HT1080 (cell line): Measurements from ENCODE around the gene FAM114A1. TPM values are rescaled to one million over a fixed set of nuclear protein-coding genes. Genes with fewer than 3 reads are reported as not detected.
A peak's percentile ranks its signal among the peaks of the same experiment; 100 is the strongest.
"Not testable (repeated sequence)": the region's sequence is repeated elsewhere in the genome, so short reads cannot be mapped to it uniquely, and the experiment has no call there.

ENCODE experiments used
- DNase-seq: peaks from one replicate; pipeline ENCODE4 v3.0.0-alpha.2; 2015; ENCODE audit warnings: low read depth
- total RNA-seq: library from RNA; depleted of rRNA; stranded (reverse); fragments of >200 nt; shearing (Covaris generic); gene quantifications from 2 replicates; pipeline ENCODE4 v1.2.3, GENCODE V29; 2014

FAM114A1 gene
- total RNA-seq, 1 experiment from 2014 or later, result 28.5 TPM

DNA sequence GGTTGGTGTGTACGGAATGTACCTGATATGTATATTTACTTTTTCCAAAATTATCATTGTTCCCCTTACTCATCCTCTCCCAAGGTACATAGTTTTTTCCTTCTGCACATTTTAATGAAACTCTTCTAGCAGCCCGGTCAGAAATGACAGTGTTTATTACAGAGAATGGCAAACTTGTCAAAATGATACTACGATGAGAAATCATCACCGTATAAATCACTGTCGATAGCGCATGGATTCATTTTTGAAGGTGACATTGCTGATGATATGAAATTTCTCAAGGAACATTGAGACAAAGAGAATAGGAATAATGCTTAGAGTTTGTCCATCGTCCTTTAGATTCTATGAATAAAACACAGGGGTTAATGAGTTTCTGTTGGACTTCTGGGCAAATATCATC lies 30.6 kb downstream of the FAM114A1 start:
- no peak for DNase-seq

DNA sequence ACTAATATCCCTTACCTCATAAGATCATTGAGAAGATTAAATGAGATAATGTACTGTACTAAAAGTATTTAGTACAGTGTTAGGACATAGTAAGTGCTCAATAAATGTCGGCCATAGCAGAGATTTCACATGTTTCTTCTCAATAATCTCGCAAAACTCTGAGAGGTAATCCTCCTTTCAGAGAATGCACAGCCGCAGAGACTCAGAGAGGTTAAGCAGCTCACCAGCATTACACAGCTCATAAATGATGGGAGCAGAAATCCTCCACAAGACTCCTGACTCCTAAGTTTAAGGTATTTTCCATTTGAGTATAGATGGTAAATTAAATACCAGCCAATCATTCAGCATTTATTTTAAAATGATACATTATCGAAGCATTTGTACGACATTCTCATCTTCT lies 34.6 kb downstream of the FAM114A1 start:
- no peak for DNase-seq

DNA sequence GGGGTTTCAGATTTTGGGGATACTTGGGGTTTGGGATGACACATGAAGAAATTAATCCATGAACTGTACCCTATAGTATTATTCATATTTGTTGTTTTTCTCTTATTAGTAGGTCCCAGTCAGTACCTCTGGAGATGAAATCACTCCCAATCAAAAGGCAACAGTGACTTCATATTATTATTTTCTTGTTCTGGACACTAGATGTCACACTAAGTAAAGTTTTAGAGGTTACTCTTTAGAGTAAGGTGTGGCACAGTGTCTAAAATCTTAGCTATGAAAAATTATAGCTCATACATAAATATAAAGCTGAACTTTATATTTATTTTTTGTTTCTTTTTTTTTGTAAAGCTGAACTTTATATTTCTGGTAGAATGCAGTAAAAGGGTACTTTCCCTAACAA lies 35.1 kb downstream of the FAM114A1 start:
- peak; percentile 33 for DNase-seq

DNA sequence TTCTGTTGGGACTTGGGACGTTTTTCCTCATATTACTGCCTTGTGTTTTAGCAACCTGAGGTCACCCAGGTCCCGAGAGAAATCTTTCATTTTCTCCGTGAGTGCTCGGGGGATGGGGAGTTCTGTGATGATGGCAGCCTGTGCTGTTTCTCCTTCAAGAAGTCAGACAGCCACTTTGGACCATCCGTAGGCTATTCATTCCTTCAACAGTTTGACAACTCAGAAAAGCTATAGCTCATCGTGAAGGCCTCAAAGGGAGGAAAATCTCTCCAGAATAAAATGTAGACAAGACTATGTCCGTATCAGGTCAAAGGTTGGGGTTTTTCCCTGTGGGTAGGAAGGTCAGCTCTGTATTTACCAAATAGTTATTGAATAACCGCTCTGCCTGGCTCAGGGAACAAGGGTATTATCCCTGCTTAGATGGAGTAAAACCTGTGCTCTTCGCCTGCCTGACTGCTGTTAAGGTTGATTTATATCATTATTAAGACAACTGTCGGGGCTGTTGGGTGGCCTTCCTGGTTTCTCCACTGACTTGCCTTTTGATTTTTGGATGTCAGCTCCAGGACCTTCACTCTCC lies 36.6 kb downstream of the FAM114A1 start:
- DNase-seq, result no peak

DNA sequence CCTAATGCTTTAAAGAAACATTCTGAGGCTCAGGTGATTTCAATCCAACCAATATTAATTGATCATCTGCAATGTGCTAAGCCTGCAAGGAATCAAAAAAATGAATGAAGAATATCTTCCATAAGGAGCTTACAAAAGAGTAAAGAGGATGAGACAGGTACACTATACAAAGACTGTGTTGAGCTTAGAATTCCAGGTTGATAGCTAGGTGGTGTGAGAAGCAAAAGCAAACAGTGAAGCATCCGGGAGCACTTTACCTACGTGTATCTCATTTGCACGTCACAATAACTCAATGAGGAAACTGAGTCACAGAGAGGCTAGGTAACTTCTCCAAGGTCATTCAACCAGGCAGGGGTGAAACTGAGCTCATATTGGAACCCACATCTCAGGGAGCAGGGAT lies 37.1 kb downstream of the FAM114A1 start:
- DNase-seq, result no peak

DNA sequence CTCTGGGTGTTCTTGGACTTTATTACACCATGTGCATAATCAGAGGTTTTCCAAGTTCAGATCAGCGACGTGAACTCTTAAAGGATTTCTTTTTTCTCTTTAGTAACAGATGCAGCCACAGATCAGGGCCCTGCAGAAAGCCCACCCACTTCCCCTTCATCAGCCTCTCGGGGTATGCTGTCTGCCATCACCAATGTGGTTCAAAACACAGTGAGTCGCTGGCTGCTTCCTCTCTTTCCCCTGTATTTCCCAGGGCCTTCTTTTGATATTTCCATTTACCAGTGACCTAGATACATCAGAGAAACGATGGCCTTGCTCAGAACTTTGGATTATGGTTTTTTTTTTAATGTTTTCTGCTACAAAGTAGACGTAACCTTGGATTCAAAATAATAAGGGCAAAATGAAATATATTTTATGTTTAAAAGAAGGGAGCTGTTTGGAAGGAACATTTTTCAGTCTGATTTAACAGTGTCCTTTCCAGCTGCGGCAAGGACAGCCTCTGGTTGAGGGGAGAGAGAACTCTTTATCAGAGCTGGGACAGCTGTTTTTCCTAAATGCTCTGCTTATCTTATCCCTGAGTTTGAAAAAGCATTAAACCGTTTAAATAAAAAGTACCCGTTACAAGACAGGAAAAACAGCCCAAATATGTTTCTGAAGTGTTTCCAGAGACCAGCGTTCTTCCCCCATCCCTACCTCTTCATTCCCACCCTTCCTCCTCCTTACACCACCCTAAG lies 38.2 kb downstream of the FAM114A1 start:
- DNase-seq, result no peak

DNA sequence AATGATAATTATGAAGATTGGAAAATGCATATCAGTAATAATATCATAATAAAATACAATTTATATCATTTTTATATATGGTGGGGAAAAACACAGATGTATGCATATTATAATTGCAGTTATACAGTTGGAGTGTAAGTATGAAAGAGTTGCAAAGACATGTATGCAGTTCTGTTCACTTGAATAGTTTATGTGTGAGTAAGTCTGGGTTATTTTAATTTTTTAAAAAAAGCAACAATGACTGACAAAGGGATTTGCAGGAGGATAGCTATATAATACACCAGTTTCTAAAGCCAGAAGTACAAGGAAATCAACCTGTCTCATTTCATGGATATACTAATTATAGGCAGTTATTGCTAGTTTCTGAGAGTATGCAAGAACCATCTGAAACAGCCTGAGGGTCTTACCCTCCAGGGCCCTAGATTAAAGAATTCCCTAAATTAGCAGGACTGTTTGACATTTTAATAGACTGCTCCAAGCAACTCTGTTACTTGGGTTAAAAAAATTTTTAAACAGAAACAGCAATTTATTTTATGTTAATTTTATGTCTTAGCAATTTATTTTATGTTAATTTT lies 40.2 kb downstream of the FAM114A1 start:
- DNase-seq, result no peak

DNA sequence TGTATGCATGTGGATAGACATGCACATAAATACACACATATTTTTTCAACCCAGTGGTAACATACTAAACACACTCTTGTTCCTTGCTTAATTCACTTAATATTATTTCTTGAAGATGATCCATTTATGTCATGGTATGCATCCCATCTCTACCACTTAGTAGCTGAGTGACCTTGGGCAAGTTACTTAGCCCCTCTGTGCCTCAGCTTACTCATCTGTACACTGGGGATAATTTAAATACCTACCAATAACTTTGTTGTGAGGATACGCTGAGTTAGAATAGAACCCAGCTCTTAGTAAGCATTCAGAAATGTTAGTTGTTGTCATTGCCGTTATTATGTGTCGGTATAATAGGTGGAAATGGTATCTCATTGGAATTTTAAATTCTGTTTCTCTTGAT lies 41.4 kb downstream of the FAM114A1 start:
- DNase-seq, result no peak

DNA sequence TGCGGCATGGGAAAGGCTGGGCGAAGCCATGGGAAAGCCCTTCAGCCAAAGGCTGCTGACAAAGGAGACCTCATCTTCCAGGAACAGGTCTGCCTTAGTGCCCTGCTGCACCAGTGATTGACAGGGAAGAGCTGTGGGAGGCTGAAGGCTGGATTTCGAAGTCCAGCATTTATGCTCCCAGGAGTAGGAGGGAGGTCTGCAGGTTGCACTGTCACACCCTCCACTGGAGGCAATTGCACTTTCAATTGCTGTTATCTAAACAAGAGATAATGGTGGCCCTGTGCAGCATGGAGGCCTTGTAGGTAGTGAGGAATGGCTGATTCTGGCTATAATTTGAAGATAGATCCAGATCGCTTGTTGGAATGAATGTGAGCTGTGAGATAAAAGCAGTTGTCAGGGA lies 43.7 kb downstream of the FAM114A1 start:
- DNase-seq, result no peak

DNA sequence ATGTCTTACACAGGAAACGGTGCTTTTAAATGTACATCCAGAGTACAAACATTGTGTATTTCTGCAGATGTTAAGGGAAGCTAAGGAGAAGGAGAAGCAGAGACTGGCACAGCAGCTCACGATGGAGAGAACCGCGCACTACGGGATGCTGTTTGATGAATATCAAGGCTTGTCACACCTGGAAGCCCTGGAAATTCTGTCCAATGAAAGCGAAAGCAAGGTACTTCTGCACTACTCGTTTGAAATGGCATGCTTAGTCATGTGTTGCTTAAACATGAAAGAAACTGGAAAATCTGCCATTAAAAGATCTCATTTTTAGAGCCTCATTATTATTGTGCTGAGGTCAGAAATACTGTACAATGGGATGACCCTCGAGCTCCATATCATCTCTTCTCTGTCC lies 47.2 kb downstream of the FAM114A1 start:
- DNase-seq, result no peak

DNA sequence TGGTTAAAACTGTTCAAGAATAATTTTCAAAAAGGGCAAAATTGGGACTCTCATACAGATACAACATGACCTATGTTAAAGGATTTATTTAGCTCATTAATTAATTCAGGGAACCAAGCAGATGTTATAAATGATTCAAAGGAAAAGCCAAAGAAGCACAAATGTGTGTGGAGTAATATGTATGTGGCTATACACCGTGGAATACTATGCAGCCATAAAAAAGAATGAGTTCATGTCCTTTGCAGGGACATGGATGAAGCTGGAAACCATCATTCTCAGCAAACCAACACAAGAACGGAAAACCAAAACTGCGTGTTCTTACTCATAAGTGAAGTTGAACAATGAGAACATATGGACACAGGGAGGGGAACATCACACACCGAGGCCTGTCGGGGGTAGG lies 48.7 kb downstream of the FAM114A1 start:
- not testable (repeated sequence) for DNase-seq

DNA sequence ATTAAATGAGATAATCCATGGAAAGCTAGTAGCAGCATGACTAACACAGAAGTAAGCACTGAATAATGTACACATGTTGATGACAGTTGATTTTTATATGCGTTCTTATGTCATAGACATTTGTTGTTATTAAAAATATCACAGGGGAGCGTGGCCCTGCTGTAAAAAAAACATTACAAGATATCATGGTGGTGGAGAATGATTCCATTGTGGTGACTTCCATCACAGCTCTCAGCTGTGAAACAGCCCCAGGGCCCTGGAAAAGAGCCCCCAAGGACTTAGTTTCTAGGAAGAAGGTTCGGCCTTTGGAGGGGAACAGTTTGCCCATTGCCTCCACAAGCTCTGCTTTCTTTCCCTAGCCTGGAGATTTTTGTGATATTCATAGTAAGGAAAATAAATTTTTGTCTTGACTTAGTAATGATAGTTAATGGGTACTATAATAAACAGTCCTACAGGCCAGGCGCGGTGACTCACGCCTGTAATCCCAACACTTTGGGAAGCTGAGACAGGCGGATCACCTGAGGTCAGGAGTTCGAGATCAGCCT lies 49.9 kb downstream of the FAM114A1 start:
- no peak for DNase-seq

DNA sequence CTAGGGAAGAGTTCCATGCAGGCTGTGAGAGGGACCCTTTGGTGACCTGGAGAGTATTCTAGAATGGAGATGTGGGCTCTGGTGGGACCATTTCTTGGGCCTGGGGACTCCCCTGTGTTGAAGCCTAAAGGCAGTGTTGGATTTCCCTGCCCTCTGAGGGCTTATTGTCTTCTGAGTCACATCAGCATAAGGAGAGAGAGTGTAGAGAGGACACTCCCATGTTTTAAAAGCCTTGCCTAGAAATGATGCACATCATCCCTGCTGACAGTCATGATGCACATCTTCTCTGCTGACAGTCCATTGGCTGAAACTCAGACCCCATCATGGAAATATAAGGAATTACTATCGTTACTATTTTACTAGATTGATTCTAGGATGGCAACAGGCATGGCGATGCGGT lies 51.9 kb downstream of the FAM114A1 start:
- no peak for DNase-seq

DNA sequence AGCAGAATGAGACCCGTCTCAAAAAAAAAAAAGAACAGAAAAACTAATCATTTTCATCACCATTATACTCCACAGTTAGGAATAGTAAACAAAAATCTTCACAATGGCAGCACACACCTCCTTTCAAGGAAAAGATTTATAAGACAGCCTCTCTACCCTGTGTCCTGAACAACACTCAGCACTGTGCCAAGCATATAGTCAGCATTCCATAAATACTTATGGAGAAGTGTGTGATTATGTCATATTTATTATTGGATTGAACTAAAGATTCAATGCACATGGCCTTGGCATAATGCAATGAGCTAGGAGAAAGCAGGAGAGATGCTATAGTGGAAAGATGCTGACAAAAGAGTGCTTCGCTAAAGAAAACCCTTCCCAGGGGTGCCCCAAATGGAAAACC lies 52.6 kb downstream of the FAM114A1 start:
- no peak for DNase-seq

DNA sequence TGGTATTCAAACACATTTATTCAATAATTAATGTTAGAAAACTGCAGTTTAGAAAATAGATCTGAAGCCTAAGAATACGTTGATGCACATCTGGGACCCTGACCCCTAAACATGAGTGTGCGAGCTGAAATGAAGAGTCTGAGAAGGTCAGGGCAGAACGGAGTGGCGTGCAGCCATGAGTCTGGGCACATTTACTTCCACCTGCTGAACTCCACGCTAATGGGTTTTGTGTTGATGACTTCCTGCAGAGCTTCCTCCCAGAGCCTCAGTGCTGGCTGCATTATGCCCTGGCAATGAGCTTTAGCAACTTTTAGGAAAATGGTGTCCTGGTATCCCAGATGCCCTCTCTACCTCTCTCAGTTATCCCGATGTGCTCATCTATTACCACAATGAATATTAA lies 53.1 kb downstream of the FAM114A1 start:
- DNase-seq, result no peak

DNA sequence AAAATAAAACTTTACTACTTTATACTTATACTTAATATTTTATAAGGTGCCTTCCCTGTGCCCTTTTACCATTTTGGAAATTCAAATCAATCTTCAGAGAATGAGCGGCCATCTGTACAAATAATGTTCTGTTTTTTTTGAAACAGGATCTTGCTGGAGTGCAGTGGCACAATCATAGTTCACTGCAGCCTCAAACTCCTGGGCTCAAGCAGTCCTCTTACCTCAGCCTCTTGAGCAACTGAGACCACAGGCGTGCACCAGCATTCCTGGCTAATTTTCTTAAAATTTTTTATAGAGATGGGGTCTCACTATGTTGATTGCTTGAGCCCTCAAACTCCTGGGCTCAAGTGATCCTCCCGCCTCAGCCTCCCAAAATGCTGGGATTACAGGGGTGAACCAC lies 53.5 kb downstream of the FAM114A1 start:
- no peak for DNase-seq

DNA sequence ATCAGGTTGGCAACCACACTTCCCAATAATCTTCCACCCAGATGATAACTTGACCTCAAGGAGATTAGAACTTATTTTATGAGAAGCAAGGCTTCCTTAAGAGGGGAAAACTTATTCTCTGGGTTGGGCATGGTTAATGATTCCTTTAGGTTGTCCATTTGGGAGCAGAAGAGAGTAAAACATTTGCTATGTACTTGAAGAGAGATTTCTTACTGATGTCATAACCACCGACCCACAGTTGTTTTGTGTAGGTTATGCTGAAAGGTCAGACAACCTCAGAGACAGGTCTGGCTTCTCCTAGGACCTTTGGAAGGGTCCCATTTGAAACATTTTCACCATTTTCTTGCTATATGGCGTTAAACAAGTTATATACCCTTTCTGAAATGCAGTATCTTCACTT lies 56.1 kb downstream of the FAM114A1 start:
- DNase-seq, result no peak

DNA sequence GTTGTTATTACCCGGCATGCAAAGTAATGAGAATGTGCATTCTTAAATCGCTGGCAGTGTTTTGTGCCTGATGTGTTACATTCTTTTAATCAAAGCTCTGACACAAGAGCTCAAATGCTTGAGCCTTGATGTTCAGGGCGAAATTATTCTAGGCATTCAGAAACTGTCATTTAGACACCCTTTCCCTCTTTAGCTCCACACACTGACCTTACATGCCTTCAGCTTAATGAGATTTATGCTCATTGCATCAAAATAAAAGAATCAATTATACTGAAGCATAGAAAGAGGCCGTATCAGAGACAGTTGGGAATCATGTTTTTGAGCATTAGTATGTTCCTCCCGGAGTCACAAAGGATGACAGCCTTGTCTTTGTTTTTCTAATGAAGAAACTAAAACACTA lies 56.7 kb downstream of the FAM114A1 start:
- no peak for DNase-seq

DNA sequence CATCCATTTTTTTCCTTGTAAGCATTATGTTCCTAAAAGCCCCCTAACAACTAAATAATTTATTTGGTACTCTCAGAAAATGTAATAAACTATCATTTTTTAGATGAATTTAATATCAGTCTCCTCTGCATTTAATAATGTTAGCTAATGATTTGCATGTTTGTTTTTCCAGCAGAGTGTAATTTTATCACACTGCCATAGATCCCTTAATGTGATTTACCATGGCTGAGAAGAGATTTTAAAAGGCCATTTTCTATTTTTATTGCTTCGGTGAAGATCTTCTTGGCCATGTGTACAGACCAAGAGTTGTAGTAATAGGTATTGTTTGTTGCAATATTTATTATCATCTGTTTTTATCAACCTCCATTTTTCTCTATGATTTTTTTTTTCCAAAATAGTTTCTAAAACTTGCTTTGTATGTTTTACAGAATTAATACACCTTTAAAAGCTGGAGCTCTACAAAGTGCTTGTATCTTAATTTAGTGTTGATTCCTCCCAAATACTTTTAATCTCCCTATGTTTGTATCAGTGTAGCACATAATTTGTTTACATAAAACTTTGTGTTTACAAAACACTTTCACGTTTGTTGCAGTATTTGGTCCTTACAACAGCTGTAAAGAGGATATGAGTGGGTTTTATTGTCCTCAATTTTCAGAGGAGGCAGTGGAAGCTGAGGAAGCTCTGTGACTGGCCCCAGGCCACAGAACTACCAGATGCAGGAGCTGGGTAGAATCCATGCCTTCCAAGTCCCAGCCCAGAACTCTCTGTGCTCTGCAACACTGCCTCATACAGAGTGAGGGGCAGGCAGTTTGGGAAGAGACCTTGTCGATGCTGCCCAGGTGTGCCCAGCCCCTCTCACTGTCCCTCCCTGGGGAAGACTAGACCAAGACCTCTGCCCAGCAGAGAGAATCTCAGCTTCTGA lies 58.1 kb downstream of the FAM114A1 start:
- no peak for DNase-seq

DNA sequence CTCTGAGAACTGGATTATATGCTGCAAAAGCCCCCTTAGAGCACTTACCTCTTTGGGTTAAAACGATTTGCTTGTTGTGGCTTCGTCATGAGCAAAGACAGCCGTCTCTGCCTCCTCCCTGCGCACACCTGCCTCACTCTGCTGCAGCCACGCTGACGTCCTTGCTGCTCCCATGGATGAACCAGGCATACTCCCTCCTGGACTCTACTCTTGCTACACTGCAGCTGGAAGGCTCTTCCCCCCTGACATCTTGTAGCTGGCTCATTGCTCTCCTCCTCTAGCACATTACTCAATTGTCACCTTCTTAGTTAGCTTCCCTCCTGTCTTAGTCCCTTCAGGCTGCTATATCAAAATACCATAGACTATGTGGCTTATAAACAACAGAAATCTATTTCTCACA lies 59.3 kb downstream of the FAM114A1 start:
- DNase-seq, result no peak

DNA sequence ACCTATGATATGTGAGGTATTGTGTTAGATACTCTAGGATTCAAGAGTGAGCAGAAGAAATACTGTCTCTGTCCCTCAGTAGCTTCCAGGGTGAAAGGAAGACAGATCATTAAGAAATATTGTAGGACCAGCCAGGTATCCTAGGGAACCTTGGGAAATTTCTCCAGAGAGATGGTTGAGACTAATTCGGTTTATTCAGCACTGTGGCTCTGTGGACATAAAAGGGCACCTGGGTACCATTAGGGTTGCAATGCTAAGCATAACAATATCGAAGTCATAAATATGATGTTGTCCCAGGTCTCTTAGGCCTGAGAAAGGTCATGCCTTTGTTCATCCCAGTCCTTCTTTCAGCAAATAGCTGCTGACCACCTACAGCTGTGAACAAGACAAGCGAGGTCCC lies 61.0 kb downstream of the FAM114A1 start:
- DNase-seq, result no peak

DNA sequence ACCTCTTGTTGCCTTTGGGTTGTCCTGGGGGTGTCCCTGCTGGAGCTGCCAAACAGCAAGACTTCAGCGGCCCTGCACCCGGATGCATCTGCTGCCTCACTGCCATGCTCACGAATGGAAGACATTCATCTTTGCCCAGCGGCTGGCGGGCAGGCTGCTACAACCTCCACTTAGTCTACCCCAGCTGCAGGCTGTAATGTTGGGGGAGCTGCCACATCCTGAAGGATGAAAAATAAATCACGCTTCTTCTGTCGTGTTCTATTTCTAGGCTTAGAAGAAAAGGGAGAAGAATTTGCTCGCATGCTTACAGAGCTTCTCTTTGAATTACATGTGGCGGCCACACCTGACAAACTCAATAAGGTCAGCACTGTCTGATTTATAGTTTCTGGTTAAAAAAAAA lies 61.4 kb downstream of the FAM114A1 start:
- DNase-seq, result no peak
